ENCODE results near the gene USP34.

DNA sequence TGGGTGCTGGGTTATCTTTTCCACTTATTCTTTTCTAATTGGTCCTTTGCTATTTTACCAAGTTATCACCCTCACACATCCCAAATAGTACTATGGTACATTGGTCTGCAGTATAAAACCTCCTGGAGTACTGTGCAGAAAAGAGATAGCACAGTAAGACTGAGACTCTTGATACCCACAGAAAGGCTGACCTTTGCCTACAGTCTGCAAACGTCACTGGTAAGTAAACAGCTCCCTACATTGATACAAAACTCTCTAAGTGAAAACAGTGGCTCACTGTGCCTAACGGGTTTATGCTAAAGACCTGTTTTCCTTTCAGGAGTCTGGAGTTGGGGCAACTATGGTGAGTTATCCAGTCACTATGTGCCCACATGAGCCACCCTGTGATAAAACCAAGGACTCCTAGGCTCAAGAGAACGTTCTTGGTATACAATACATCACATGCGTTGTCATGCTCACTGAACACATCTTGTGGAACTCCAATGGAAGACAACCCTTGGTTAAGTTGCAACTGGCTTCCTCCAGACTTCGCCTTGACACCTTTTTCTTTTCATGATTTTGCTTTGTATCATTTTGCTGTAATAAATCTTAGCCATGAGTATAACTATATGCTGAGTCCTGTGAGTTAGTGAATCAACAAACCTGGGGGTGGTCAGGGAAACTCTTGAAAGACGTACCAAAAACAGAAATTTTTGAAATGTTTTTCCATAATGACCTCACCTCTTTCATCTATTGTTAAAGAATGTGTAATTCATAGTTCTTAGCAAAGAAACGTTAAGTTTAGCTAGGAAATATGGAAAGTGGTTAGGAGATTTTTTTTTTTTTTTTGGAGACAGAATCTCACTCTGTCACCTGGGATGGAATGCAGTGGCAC, 204.0 kb downstream of the USP34 start:
- no peak for TF ChIP-seq POLR2A (IDR thresholded peaks at IDR 0.05)
- TF ChIP-seq, protein P1, sequence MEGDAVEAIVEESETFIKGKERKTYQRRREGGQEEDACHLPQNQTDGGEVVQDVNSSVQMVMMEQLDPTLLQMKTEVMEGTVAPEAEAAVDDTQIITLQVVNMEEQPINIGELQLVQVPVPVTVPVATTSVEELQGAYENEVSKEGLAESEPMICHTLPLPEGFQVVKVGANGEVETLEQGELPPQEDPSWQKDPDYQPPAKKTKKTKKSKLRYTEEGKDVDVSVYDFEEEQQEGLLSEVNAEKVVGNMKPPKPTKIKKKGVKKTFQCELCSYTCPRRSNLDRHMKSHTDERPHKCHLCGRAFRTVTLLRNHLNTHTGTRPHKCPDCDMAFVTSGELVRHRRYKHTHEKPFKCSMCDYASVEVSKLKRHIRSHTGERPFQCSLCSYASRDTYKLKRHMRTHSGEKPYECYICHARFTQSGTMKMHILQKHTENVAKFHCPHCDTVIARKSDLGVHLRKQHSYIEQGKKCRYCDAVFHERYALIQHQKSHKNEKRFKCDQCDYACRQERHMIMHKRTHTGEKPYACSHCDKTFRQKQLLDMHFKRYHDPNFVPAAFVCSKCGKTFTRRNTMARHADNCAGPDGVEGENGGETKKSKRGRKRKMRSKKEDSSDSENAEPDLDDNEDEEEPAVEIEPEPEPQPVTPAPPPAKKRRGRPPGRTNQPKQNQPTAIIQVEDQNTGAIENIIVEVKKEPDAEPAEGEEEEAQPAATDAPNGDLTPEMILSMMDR (IDR thresholded peaks at IDR 0.05) = no peak
